CD14-positive monocyte (primary cell): ENCODE results near the gene LRRIQ1. TPM values are rescaled to one million over a fixed set of nuclear protein-coding genes. Genes with fewer than 3 reads are reported as not detected.

Experiments used
- DNase-seq, 3 donors: peaks; one replicate each; pipeline ENCODE4 v3.0.0-alpha.2; 2011 to 2022
- H2AFZ ChIP-seq: 2 replicates; pipeline ENCODE4 v1.6.0; 2012; ENCODE audit warnings: mild to moderate bottlenecking, low read depth, low read length, inconsistent platforms; ENCODE audit not compliant: insufficient read depth, poor library complexity, severe bottlenecking
- H3K27ac ChIP-seq, 2 donors: 1 replicate in 1 of 2; 2 replicates in 1 of 2; pipeline ENCODE4 v1.5.1; 2012 to 2013; ENCODE audit warnings: low read length in 2 of 2, control low read depth in 1 of 2, inconsistent platforms in 1 of 2, low read depth in 1 of 2, mild to moderate bottlenecking in 1 of 2
- H3K27me3 ChIP-seq, 2 donors: one replicate each; pipeline versions ENCODE4 v1.6.0 to v1.6.1; 2011 to 2013; ENCODE audit warnings: low read length in 2 of 2; ENCODE audit not compliant: control insufficient read depth in 2 of 2, insufficient read depth in 2 of 2
- H3K36me3 ChIP-seq, 2 donors: replicated peaks in 1 of 2; 1 replicate in 1 of 2; 2 replicates in 1 of 2; pipeline versions ENCODE4 v1.5.1 to v1.6.1; 2012 to 2013; ENCODE audit warnings: low read length in 2 of 2, control low read depth in 1 of 2, inconsistent platforms in 1 of 2, mild to moderate bottlenecking in 1 of 2; ENCODE audit not compliant: insufficient read depth in 2 of 2, control insufficient read depth in 1 of 2
- H3K4me1 ChIP-seq, 2 donors: 1 replicate in 1 of 2; 2 replicates in 1 of 2; pipeline versions ENCODE4 v1.5.1 to v1.6.1; 2012 to 2013; ENCODE audit warnings: low read length in 2 of 2, control low read depth in 1 of 2, inconsistent platforms in 1 of 2, mild to moderate bottlenecking in 1 of 2, moderate library complexity in 1 of 2; ENCODE audit not compliant: insufficient read depth in 2 of 2, control insufficient read depth in 1 of 2
- H3K4me2 ChIP-seq: replicated peaks from 2 replicates; pipeline ENCODE3; 2012; ENCODE audit warnings: low read length, moderate library complexity, mild to moderate bottlenecking; ENCODE audit not compliant: poor library complexity, severe bottlenecking; ENCODE audit errors: extremely low read depth
- H3K4me3 ChIP-seq, 3 experiments: fragments of 200-600 bp in 1 of 3; sonication (generic) in 1 of 3; replicated peaks in 1 of 3; 1 replicate in 2 of 3; 2 replicates in 1 of 3; pipeline ENCODE4 v1.5.1; 2011 to 2013; ENCODE audit warnings: low read length in 3 of 3, mild to moderate bottlenecking in 3 of 3, control low read depth in 2 of 3, low read depth in 2 of 3, inconsistent platforms in 1 of 3, moderate library complexity in 1 of 3
- H3K79me2 ChIP-seq: 2 replicates; pipeline ENCODE4 v1.6.0; 2012; ENCODE audit warnings: mild to moderate bottlenecking, control low read depth, inconsistent platforms, low read length, moderate library complexity; ENCODE audit not compliant: insufficient read depth
- H3K9ac ChIP-seq: 2 replicates; pipeline ENCODE4 v1.6.0; 2017; ENCODE audit warnings: low read length, mild to moderate bottlenecking; ENCODE audit not compliant: insufficient read depth, poor library complexity, severe bottlenecking
- H3K9me3 ChIP-seq, 2 donors: replicated peaks in 1 of 2; 1 replicate in 1 of 2; 2 replicates in 1 of 2; pipeline versions ENCODE4 v1.5.1 to v1.6.1; 2012 to 2013; ENCODE audit warnings: low read length in 2 of 2, control low read depth in 1 of 2; ENCODE audit not compliant: control insufficient read depth in 1 of 2, insufficient read depth in 1 of 2
- H4K20me1 ChIP-seq: 2 replicates; pipeline ENCODE4 v1.6.0; 2012; ENCODE audit warnings: mild to moderate bottlenecking, low read length, control low read depth, moderate library complexity; ENCODE audit not compliant: insufficient read depth
- H3K27ac Mint-ChIP-seq, 7 donors: one replicate each; pipeline ENCODE4 v1.8.0; 2020; ENCODE audit warnings: mild to moderate bottlenecking in 7 of 7, mixed read lengths in 7 of 7, moderate library complexity in 6 of 7, inconsistent platforms in 2 of 7
- H3K27me3 Mint-ChIP-seq, 3 donors: one replicate each; pipeline ENCODE4 v1.8.0; 2021 to 2022; ENCODE audit warnings: low read depth in 3 of 3, mild to moderate bottlenecking in 3 of 3, mixed read lengths in 3 of 3, moderate library complexity in 3 of 3, inconsistent platforms in 1 of 3
- H3K36me3 Mint-ChIP-seq, 2 donors: one replicate each; pipeline ENCODE4 v1.8.0; 2020; ENCODE audit warnings: mixed read lengths in 2 of 2, inconsistent platforms in 1 of 2, mild to moderate bottlenecking in 1 of 2
- H3K4me1 Mint-ChIP-seq: one replicate; pipeline ENCODE4 v1.8.0; 2020; ENCODE audit warnings: mild to moderate bottlenecking, mixed read lengths
- H3K4me3 Mint-ChIP-seq, 2 donors: one replicate each; pipeline ENCODE4 v1.8.0; 2020; ENCODE audit warnings: mild to moderate bottlenecking in 2 of 2, mixed read lengths in 2 of 2, moderate library complexity in 1 of 2
- H3K9me3 Mint-ChIP-seq, 7 donors: one replicate each; pipeline ENCODE4 v1.8.0; 2020 to 2022; ENCODE audit warnings: mixed read lengths in 7 of 7, mild to moderate bottlenecking in 6 of 7, moderate library complexity in 6 of 7, inconsistent platforms in 2 of 7
- CTCF ChIP-seq: fragments of 200-600 bp; IDR thresholded peaks from one replicate; pipeline ENCODE4 v1.8.0; 2022; ENCODE audit warnings: antibody characterized with exemption, mild to moderate bottlenecking
- WGBS: methylation state at CpG from one replicate; pipeline ENCODE4 v1.1.5; 2013; ENCODE audit warnings: missing lambda C conversion rate; ENCODE audit not compliant: insufficient coverage; 5-methylcytosine and 5-hydroxymethylcytosine counted together
- intact Hi-C, 2 donors: fragments of 100-400 bp; cut with micrococcal nuclease; formaldehyde crosslinking; loops; one replicate each; pipeline versions ENCODE4 v1.15.0 to v1.15.1; 2023
- polyA plus RNA-seq, 3 donors: library from polyadenylated mRNA; depleted of rRNA in 1 of 3; unstranded in 2 of 3; stranded (reverse) in 1 of 3; fragments of 300-500 nt in 2 of 3; fragments of >200 nt in 1 of 3; fragmentation: Illumina TruSeq in 2 of 3; gene quantifications; 1 replicate in 2 of 3; 2 replicates in 1 of 3; pipeline ENCODE4 v1.2.3, GENCODE V29; 2012 to 2021

The LRRIQ1 gene
- polyA plus RNA-seq, 3 donors = not detected

- Mint-ChIP-seq H3K4me3 (no peak overlapping the region), H3K27ac (no peak overlapping the region), H3K4me1 (no peaks in the 10 kb centered on the region), H3K27me3 (peaks cover 0 to 2% (median 2%) of the 10 kb centered on the region in 3 donors), H3K9me3 (peaks cover 0 to 4% (median 2%) of the 10 kb centered on the region in 7 donors), H3K36me3 (no peaks in the 10 kb centered on the region)
- Histone ChIP-seq H2AFZ (no peak overlapping the region), H3K4me1 (no peaks in the 10 kb centered on the region), H3K79me2 (no peaks in the 10 kb centered on the region), H3K4me2 (no peak overlapping the region), H3K36me3 (no peaks in the 10 kb centered on the region), H3K9ac (no peak overlapping the region), H3K4me3 (no peak overlapping the region), H3K27ac (no peak overlapping the region), H3K27me3 (no peaks in the 10 kb centered on the region), H3K9me3 (no peaks in the 10 kb centered on the region), H4K20me1 (no peaks in the 10 kb centered on the region)
- DNase-seq = no peak
- intact Hi-C loops = no loop called here
- TF ChIP-seq CTCF = no peak
- no CpG with 5 or more reads among the region's 1 CpG for WGBS
Measured at GRCh38 chr12:85005615-85006014, 30.5 kb upstream of the LRRIQ1 start.

- H3K36me3 ChIP-seq = no peaks in the 10 kb centered on the region
- Mint-ChIP-seq H3K9me3 (peaks cover 0 to 4% (median 2%) of the 10 kb centered on the region in 7 donors), H3K4me1 (no peaks in the 10 kb centered on the region), H3K36me3 (no peaks in the 10 kb centered on the region), H3K27ac (no peak overlapping the region), H3K4me3 (no peak overlapping the region), H3K27me3 (peaks cover 0 to 4% (median 2%) of the 10 kb centered on the region in 3 donors)
- no peak for TF ChIP-seq CTCF
- no peaks in the 10 kb centered on the region for H3K27me3 ChIP-seq
- no peak overlapping the region for H3K9ac ChIP-seq
- H3K9me3 ChIP-seq = no peaks in the 10 kb centered on the region
- WGBS = no CpG with 5 or more reads among the region's 1 CpG
- no peaks in the 10 kb centered on the region for H4K20me1 ChIP-seq
- H3K4me3 ChIP-seq = no peak overlapping the region
- no peak overlapping the region for H3K4me2 ChIP-seq
- no peak overlapping the region for H2AFZ ChIP-seq
- H3K79me2 ChIP-seq = no peaks in the 10 kb centered on the region
- intact Hi-C loops = no loop called here
- H3K4me1 ChIP-seq = no peaks in the 10 kb centered on the region
- no peak for DNase-seq
- no peak overlapping the region for H3K27ac ChIP-seq
Measured at GRCh38 chr12:85006206-85006605, 29.9 kb upstream of the LRRIQ1 start.
